ENCODE measurements around the gene EIF2S1.
"Not testable (repeated sequence)": the region's sequence is repeated elsewhere in the genome, so short reads cannot be mapped to it uniquely, and the experiment has no call there.

EIF2S1 gene

GRCh38 chr14:67359775-67360469 lies at the start of gene EIF2S1, which contains the start of gene ATP6V1D:
EIF2S1 (plus strand) TSS chr14:67360328; CDS start chr14:67364768, 4,440 bp downstream.
ATP6V1D (minus strand) TSS chr14:67359804; CDS start chr14:67359698, 106 bp downstream.
- Histone ChIP-seq H3K27me3 (ENCODE audit: control insufficient read depth, insufficient read depth, low read length) (no peaks in the 10 kb centered on the region), H3K9ac (ENCODE audit: low read length) (peak within 1 kb of the TSS; percentile 90), H3K4me3 (ENCODE audit: low read length) (peak within 1 kb of the TSS; percentile 89), H3K36me3 (ENCODE audit: control insufficient read depth, insufficient read depth, low read length) (no peaks in the 10 kb centered on the region), H3K9me3 (ENCODE audit: control insufficient read depth, low read length) (no peaks in the 10 kb centered on the region), H3K4me1 (ENCODE audit: control insufficient read depth, insufficient read depth, low read length) (peaks cover 16% of the 10 kb centered on the region)

- H3K36me3 ChIP-seq (ENCODE audit: control insufficient read depth, insufficient read depth, low read length), result no peaks in the 10 kb centered on the region
- no peak overlapping the region for H3K4me3 ChIP-seq (ENCODE audit: low read length)
- H3K27me3 ChIP-seq (ENCODE audit: control insufficient read depth, insufficient read depth, low read length), result no peaks in the 10 kb centered on the region
- no peaks in the 10 kb centered on the region for H3K9me3 ChIP-seq (ENCODE audit: control insufficient read depth, low read length)
- no peaks in the 10 kb centered on the region for H3K4me1 ChIP-seq (ENCODE audit: control insufficient read depth, insufficient read depth, low read length)
- no peak overlapping the region for H3K9ac ChIP-seq (ENCODE audit: low read length)
These were observed 48.3 kb upstream of the EIF2S1 start for GRCh38 chr14:67311868-67312267.

GRCh38 chr14:67313153-67313552 lies 47.0 kb upstream of the EIF2S1 start:
- Histone ChIP-seq H3K9ac (ENCODE audit: low read length) (no peak overlapping the region), H3K9me3 (ENCODE audit: control insufficient read depth, low read length) (no peaks in the 10 kb centered on the region), H3K36me3 (ENCODE audit: control insufficient read depth, insufficient read depth, low read length) (no peaks in the 10 kb centered on the region), H3K27me3 (ENCODE audit: control insufficient read depth, insufficient read depth, low read length) (no peaks in the 10 kb centered on the region), H3K4me1 (ENCODE audit: control insufficient read depth, insufficient read depth, low read length) (no peaks in the 10 kb centered on the region), H3K4me3 (ENCODE audit: low read length) (no peak overlapping the region)

- no peaks in the 10 kb centered on the region for H3K4me1 ChIP-seq (ENCODE audit: control insufficient read depth, insufficient read depth, low read length)
- no peaks in the 10 kb centered on the region for H3K9me3 ChIP-seq (ENCODE audit: control insufficient read depth, low read length)
- H3K9ac ChIP-seq (ENCODE audit: low read length), result no peak overlapping the region
- H3K36me3 ChIP-seq (ENCODE audit: control insufficient read depth, insufficient read depth, low read length), result no peaks in the 10 kb centered on the region
- H3K4me3 ChIP-seq (ENCODE audit: low read length), result no peak overlapping the region
- H3K27me3 ChIP-seq (ENCODE audit: control insufficient read depth, insufficient read depth, low read length), result no peaks in the 10 kb centered on the region
These were observed 42.3 kb upstream of the EIF2S1 start for GRCh38 chr14:67317822-67318221.

GRCh38 chr14:67319142-67319541 lies 41.0 kb upstream of the EIF2S1 start:
- no peak overlapping the region for H3K4me3 ChIP-seq (ENCODE audit: low read length)
- no peaks in the 10 kb centered on the region for H3K36me3 ChIP-seq (ENCODE audit: control insufficient read depth, insufficient read depth, low read length)
- H3K27me3 ChIP-seq (ENCODE audit: control insufficient read depth, insufficient read depth, low read length), result no peaks in the 10 kb centered on the region
- H3K9me3 ChIP-seq (ENCODE audit: control insufficient read depth, low read length), result no peaks in the 10 kb centered on the region
- no peak overlapping the region for H3K9ac ChIP-seq (ENCODE audit: low read length)
- no peaks in the 10 kb centered on the region for H3K4me1 ChIP-seq (ENCODE audit: control insufficient read depth, insufficient read depth, low read length)

GRCh38 chr14:67329666-67330065 lies 30.5 kb upstream of the EIF2S1 start:
- H3K9ac ChIP-seq (ENCODE audit: low read length); H3K27me3 ChIP-seq (ENCODE audit: control insufficient read depth, insufficient read depth, low read length); H3K4me3 ChIP-seq (ENCODE audit: low read length); H3K9me3 ChIP-seq (ENCODE audit: control insufficient read depth, low read length); H3K4me1 ChIP-seq (ENCODE audit: control insufficient read depth, insufficient read depth, low read length); H3K36me3 ChIP-seq (ENCODE audit: control insufficient read depth, insufficient read depth, low read length): not testable (repeated sequence)

GRCh38 chr14:67331368-67332125 lies 28.6 kb upstream of the EIF2S1 start:
- no peak overlapping the region for H3K9ac ChIP-seq (ENCODE audit: low read length)
- H3K4me3 ChIP-seq (ENCODE audit: low read length), result no peak overlapping the region
- H3K4me1 ChIP-seq (ENCODE audit: control insufficient read depth, insufficient read depth, low read length), result no peaks in the 10 kb centered on the region
- H3K9me3 ChIP-seq (ENCODE audit: control insufficient read depth, low read length), result no peaks in the 10 kb centered on the region
- H3K27me3 ChIP-seq (ENCODE audit: control insufficient read depth, insufficient read depth, low read length), result no peaks in the 10 kb centered on the region
- peaks cover 7% of the 10 kb centered on the region for H3K36me3 ChIP-seq (ENCODE audit: control insufficient read depth, insufficient read depth, low read length)

- Histone ChIP-seq H3K9me3 (ENCODE audit: control insufficient read depth, low read length) (no peaks in the 10 kb centered on the region), H3K27me3 (ENCODE audit: control insufficient read depth, insufficient read depth, low read length) (no peaks in the 10 kb centered on the region), H3K36me3 (ENCODE audit: control insufficient read depth, insufficient read depth, low read length) (peaks cover 9% of the 10 kb centered on the region)
These were observed 27.7 kb upstream of the EIF2S1 start for GRCh38 chr14:67332468-67332867.

GRCh38 chr14:67335781-67336180 lies 24.3 kb upstream of the EIF2S1 start:
- Histone ChIP-seq H3K9ac (ENCODE audit: low read length) (no peak overlapping the region), H3K4me3 (ENCODE audit: low read length) (no peak overlapping the region), H3K4me1 (ENCODE audit: control insufficient read depth, insufficient read depth, low read length) (no peaks in the 10 kb centered on the region), H3K9me3 (ENCODE audit: control insufficient read depth, low read length) (no peaks in the 10 kb centered on the region), H3K27me3 (ENCODE audit: control insufficient read depth, insufficient read depth, low read length) (no peaks in the 10 kb centered on the region), H3K36me3 (ENCODE audit: control insufficient read depth, insufficient read depth, low read length) (peaks cover 9% of the 10 kb centered on the region)

More at GRCh38 chr14:67332468-67332867, 27.7 kb upstream of the EIF2S1 start:
- no peak overlapping the region for H3K9ac ChIP-seq (ENCODE audit: low read length)
- no peaks in the 10 kb centered on the region for H3K4me1 ChIP-seq (ENCODE audit: control insufficient read depth, insufficient read depth, low read length)
- H3K4me3 ChIP-seq (ENCODE audit: low read length), result no peak overlapping the region

GRCh38 chr14:67341231-67341630 lies 18.9 kb upstream of the EIF2S1 start:
- not testable (repeated sequence) for H3K27me3 ChIP-seq (ENCODE audit: control insufficient read depth, insufficient read depth, low read length); H3K4me1 ChIP-seq (ENCODE audit: control insufficient read depth, insufficient read depth, low read length); H3K9me3 ChIP-seq (ENCODE audit: control insufficient read depth, low read length); H3K9ac ChIP-seq (ENCODE audit: low read length); H3K4me3 ChIP-seq (ENCODE audit: low read length)
- H3K36me3 ChIP-seq (ENCODE audit: control insufficient read depth, insufficient read depth, low read length), result peaks cover 12% of the 10 kb centered on the region

GRCh38 chr14:67343601-67344230 lies 16.4 kb upstream of the EIF2S1 start:
- Histone ChIP-seq H3K27me3 (ENCODE audit: control insufficient read depth, insufficient read depth, low read length) (no peaks in the 10 kb centered on the region), H3K9ac (ENCODE audit: low read length) (no peak overlapping the region), H3K36me3 (ENCODE audit: control insufficient read depth, insufficient read depth, low read length) (peaks cover 7% of the 10 kb centered on the region), H3K4me3 (ENCODE audit: low read length) (no peak overlapping the region), H3K4me1 (ENCODE audit: control insufficient read depth, insufficient read depth, low read length) (no peaks in the 10 kb centered on the region), H3K9me3 (ENCODE audit: control insufficient read depth, low read length) (no peaks in the 10 kb centered on the region)

- Histone ChIP-seq H3K9ac (ENCODE audit: low read length) (no peak overlapping the region), H3K9me3 (ENCODE audit: control insufficient read depth, low read length) (no peaks in the 10 kb centered on the region), H3K4me1 (ENCODE audit: control insufficient read depth, insufficient read depth, low read length) (no peaks in the 10 kb centered on the region), H3K27me3 (ENCODE audit: control insufficient read depth, insufficient read depth, low read length) (no peaks in the 10 kb centered on the region), H3K36me3 (ENCODE audit: control insufficient read depth, insufficient read depth, low read length) (peaks cover 7% of the 10 kb centered on the region), H3K4me3 (ENCODE audit: low read length) (no peak overlapping the region)
These were observed 14.5 kb upstream of the EIF2S1 start for GRCh38 chr14:67345583-67345982.

All from mucosa of stomach (tissue), 1 donor.